ENCODE data around the gene USP38.

The USP38 gene

GRCh38 chr4:143184503-143185252 lies at the start of gene USP38:
Gene USP38 (plus strand): TSS chr4:143184917. CDS start chr4:143185451, 534 bp downstream.
- Histone ChIP-seq H3K27me3 (no peaks in the 10 kb centered on the region), H3K9me3 (no peaks in the 10 kb centered on the region), H3K4me3 (ENCODE audit: low read depth in 1 of 2, low read length in 1 of 2) (peak within 1 kb of the TSS; percentile 87 to 90), H3K4me1 (ENCODE audit: control insufficient read depth in 1 of 2, insufficient read depth in 1 of 2, low read depth in 1 of 2, low read length in 1 of 2) (peaks cover 43 to 46% of the 10 kb centered on the region in 2 experiments), H3K36me3 (no peaks in the 10 kb centered on the region), H3K27ac (peak within 1 kb of the TSS; percentile 96)
- peak; percentile 30 for TF ChIP-seq CTCF (IDR thresholded peaks at IDR 0.05)

GRCh38 chr4:143135358-143135757 lies 49.4 kb upstream of the USP38 start:
- TF ChIP-seq CTCF (IDR thresholded peaks at IDR 0.05): no peak
- H3K4me1 ChIP-seq (ENCODE audit: control insufficient read depth in 1 of 2, insufficient read depth in 1 of 2, low read depth in 1 of 2, low read length in 1 of 2): no peaks in the 10 kb centered on the region
- H3K27ac ChIP-seq: no peak overlapping the region
- H3K9me3 ChIP-seq: no peaks in the 10 kb centered on the region
- H3K27me3 ChIP-seq: no peaks in the 10 kb centered on the region
- H3K4me3 ChIP-seq (ENCODE audit: low read depth in 1 of 2, low read length in 1 of 2): no peak overlapping the region
- no peaks in the 10 kb centered on the region for H3K36me3 ChIP-seq

- H3K4me1 ChIP-seq (ENCODE audit: control insufficient read depth in 1 of 2, insufficient read depth in 1 of 2, low read depth in 1 of 2, low read length in 1 of 2): no peaks in the 10 kb centered on the region
- no peak overlapping the region for H3K4me3 ChIP-seq (ENCODE audit: low read depth in 1 of 2, low read length in 1 of 2)
- TF ChIP-seq CTCF (IDR thresholded peaks at IDR 0.05): no peak
- no peaks in the 10 kb centered on the region for H3K36me3 ChIP-seq
- no peaks in the 10 kb centered on the region for H3K9me3 ChIP-seq
- no peaks in the 10 kb centered on the region for H3K27me3 ChIP-seq
- H3K27ac ChIP-seq: no peak overlapping the region
These were observed 44.0 kb upstream of the USP38 start for GRCh38 chr4:143140696-143141095.

GRCh38 chr4:143148521-143148920 lies 36.2 kb upstream of the USP38 start:
- Histone ChIP-seq H3K27me3 (no peaks in the 10 kb centered on the region), H3K4me3 (ENCODE audit: low read depth in 1 of 2, low read length in 1 of 2) (no peak overlapping the region), H3K27ac (no peak overlapping the region), H3K9me3 (no peaks in the 10 kb centered on the region), H3K36me3 (no peaks in the 10 kb centered on the region), H3K4me1 (ENCODE audit: control insufficient read depth in 1 of 2, insufficient read depth in 1 of 2, low read depth in 1 of 2, low read length in 1 of 2) (no peaks in the 10 kb centered on the region)
- no peak for TF ChIP-seq CTCF (IDR thresholded peaks at IDR 0.05)

- Histone ChIP-seq H3K4me3 (ENCODE audit: low read depth in 1 of 2, low read length in 1 of 2) (no peak overlapping the region), H3K27ac (no peak overlapping the region), H3K9me3 (no peaks in the 10 kb centered on the region), H3K36me3 (no peaks in the 10 kb centered on the region), H3K4me1 (ENCODE audit: control insufficient read depth in 1 of 2, insufficient read depth in 1 of 2, low read depth in 1 of 2, low read length in 1 of 2) (no peaks in the 10 kb centered on the region), H3K27me3 (no peaks in the 10 kb centered on the region)
- no peak for TF ChIP-seq CTCF (IDR thresholded peaks at IDR 0.05)
These were observed 27.9 kb upstream of the USP38 start for GRCh38 chr4:143156853-143157252.
